DMS153 (cell line): ENCODE measurements around the gene CEACAM21.

ENCODE experiments used
- DNase-seq: peaks from one replicate; lab custom pipeline; 2025; lab: John Stamatoyannopoulos, UW

Gene CEACAM21

GRCh38 chr19:41619018-41619556 lies 43.1 kb downstream of the CEACAM21 start:
- DNase-seq = no peak

- DNase-seq = no peak
These were observed 44.2 kb downstream of the CEACAM21 start for GRCh38 chr19:41620171-41620570.

DNA sequence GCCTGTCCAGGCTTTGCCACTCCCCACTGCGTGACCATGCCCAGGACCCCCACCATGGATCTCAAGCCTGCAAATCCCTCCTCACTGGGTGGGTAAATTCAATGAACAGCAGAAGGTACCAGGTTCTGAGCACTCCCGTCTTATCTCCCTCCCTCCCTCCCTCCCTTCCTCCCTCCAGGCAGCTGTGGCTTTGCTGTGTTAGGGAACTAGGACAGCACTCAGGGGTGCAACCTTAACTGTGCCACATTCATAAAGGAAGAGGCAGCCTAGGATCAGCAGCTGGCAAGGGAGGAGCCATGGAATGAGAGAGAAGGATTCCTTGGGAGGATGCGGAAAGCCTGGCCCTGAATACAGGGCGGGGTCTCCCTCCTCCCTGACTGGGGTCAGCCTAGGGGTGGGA lies 45.3 kb downstream of the CEACAM21 start:
- DNase-seq = no peak

DNA sequence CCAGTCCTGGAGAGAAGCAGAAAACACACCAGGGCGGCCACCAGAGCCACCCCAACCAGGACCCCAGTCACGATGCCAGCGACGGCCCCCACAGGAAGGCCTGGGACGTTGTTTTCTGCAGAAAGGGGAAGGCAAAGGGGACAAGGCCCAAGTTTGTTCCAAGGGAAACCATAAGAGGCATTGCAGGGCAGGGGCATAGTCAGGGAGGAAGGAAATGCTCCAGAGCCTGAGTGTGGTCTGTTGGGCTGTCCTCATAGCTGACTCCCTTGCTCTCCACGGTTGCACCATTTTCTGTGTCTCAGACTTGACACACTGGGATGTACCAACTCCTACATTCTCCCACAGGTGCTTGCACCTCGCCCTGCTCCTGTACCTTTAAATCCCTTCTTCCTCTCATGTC lies 45.7 kb downstream of the CEACAM21 start:
- no peak for DNase-seq

DNA sequence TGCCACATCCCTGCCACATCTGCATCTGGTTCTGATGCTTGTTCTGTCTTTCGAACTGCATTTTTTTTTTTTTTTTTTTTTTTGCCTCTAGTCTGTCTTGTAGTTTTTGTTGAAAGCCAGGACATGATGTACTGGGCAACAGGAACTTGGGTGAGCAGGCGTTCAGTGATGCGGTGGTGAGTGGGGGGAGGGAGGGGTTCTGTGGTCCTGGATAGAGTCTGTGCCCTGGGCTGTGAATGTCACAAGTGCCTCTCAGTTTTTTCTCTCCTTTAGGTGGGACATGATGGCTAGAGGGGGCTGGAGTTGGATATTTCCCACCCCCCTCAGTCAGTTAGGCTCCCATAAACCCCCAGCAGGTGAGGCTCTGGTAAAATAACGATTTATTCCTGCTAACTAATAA lies 47.4 kb downstream of the CEACAM21 start:
- DNase-seq = no peak

GRCh38 chr19:41624515-41624914 lies 48.5 kb downstream of the CEACAM21 start:
- no peak for DNase-seq

GRCh38 chr19:41624937-41625336 lies 49.0 kb downstream of the CEACAM21 start:
- no peak for DNase-seq

DNA sequence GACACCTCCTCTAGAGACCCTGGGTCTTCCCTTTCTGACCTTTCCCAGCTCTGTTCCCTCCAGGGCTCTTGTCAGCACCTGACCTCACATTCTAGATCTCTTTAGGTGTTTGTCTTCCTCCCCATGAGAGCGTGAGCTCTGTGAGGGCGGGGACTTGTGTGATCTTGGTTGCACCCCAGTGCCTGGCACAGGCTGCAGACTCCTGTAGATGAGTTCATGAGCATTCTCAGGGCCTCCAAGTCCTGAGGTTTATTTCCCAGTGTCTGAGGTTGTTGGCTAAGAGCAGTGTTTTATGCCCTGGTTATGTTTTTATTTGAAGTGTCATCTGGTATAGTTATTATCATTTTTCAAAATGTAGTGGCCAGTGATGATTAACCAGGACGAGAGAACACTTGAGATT lies 50.3 kb downstream of the CEACAM21 start:
- DNase-seq = no peak

- no peak for DNase-seq
These were observed 50.9 kb downstream of the CEACAM21 start, which contains the start of gene CEACAM4 for GRCh38 chr19:41626877-41627276. CEACAM4 (minus strand) TSS chr19:41627074; CDS start chr19:41626963, 111 bp downstream.

DNA sequence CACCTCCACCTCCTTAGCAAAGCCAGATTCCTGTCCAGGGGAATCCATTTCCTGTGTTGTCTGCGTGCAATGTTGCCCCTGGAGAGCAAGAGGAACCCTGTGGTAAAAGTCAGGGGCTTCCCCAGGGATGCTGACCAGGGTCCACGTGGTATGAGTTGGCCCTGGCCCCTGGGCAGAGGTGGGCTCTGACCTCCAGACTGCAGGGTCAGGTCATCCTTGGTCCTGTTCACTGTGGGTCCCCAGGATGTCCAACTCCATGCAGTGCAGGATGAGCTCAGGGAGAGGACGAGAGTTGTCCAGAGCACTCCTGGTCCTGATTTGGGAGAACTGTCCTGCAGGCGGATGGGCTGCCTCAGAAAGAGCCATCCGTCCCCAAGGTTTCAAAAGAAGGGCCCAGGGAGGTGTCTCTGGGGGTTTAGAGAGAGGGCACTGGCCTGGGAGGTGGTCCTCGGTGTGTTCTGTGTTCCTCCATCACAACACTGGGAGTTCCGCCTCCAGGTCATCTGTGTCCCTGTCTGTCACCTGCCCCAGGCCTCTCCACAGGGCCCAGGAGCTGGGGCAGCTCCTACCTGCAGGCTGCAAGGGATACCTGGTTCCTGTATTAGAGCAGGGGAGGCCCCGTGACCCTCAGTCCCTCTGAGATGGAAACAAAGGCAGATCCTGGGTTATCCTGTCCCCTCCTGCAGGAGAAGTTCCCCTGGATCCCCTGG lies 52.2 kb downstream of the CEACAM21 start:
- no peak for DNase-seq
